Astrocyte of the cerebellum (primary cell): ENCODE measurements around the gene PRKG1.

Experiments
- DNase-seq: peaks from one replicate; pipeline ENCODE4 v3.0.0-alpha.2; 2011; ENCODE audit warnings: low read depth
- H3K4me3 ChIP-seq: 2 replicates; pipeline ENCODE4 v1.5.1; 2011; ENCODE audit warnings: mild to moderate bottlenecking, low read depth, low read length, moderate library complexity
- in situ Hi-C: cut with HindIII; loops from 2 replicates; pipeline ENCODE4 v1.10.0; 2017; ENCODE audit warnings: low sequenced_read_pairs
- TF ChIP-seq, protein P1 (sequence below): IDR thresholded peaks from 2 replicates; pipeline ENCODE4 v1.5.1; 2012; ENCODE audit warnings: low read length, low read depth, moderate library complexity, mild to moderate bottlenecking; ENCODE audit errors: missing control alignments

PRKG1 gene

DNA sequence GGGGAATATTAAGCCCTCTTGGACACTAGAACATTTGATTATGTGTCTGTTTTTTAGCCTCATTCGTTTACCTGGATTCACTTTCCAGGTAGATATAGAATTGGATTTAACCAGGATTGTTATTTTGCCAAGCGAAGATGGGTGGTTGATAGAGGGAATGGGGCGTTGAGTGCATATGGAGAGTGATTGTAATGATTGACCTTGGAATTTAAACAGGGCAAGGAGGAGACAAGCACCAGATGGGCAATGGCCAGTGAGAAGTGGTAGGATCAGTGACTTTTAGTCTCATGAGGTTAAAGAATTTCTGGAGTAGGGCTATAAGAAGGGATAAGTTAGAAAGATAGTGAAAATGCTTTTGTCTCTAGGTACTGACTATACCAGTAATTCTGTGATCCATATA lies 836.3 kb downstream of the PRKG1 start:
- in situ Hi-C loops = no loop called here
- DNase-seq = no peak
- TF ChIP-seq, protein P1, sequence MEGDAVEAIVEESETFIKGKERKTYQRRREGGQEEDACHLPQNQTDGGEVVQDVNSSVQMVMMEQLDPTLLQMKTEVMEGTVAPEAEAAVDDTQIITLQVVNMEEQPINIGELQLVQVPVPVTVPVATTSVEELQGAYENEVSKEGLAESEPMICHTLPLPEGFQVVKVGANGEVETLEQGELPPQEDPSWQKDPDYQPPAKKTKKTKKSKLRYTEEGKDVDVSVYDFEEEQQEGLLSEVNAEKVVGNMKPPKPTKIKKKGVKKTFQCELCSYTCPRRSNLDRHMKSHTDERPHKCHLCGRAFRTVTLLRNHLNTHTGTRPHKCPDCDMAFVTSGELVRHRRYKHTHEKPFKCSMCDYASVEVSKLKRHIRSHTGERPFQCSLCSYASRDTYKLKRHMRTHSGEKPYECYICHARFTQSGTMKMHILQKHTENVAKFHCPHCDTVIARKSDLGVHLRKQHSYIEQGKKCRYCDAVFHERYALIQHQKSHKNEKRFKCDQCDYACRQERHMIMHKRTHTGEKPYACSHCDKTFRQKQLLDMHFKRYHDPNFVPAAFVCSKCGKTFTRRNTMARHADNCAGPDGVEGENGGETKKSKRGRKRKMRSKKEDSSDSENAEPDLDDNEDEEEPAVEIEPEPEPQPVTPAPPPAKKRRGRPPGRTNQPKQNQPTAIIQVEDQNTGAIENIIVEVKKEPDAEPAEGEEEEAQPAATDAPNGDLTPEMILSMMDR = no peak

DNA sequence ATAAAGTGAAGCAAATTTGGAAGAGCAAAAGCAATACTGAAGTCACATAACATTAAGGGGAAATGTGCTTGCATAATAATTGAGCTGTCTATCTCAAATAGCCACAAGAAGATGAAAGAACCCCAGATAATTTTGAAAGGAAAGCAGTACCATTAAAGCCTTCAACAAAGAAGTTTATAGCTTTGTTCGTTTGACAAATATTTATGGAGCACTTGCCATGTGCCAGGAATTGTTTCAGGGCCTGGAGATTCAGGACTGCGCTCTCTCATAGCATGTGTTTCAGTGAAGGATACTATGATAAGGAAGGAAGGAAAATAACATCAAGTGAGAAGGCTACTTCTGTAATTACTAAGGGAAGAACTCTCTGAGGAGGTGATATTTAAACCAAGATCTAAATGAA lies 837.4 kb downstream of the PRKG1 start:
- DNase-seq = no peak
- in situ Hi-C loops = no loop called here
- H3K4me3 ChIP-seq = no peak overlapping the region
- TF ChIP-seq, protein P1 = no peak

More for the DNA sequence above, 836.3 kb downstream of the PRKG1 start:
- no peak overlapping the region for H3K4me3 ChIP-seq

DNA sequence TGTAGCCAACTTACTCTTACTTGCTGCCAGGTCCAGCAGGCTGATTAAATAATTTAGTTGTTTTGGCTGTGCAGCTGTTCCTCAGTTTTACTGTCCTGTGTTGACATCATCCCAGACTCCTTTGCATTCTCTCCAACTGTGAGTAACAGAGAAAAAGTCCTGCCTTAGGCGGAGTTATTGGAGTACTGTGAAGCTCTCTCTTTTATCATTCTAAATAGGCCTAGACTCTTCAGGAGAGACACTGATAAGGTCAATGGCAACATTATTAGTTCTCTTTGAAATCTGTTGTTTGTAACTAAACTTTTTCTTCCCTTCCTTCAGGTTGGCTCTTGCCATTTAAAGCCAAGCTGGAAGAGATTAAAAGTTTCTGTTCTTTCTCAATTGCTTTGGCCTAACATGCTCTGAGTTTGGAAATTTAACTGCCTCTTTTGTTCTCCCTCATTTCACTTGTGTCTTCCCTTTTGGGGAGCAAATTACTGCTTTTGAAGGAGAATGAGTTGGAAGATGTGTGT lies 840.8 kb downstream of the PRKG1 start:
- TF ChIP-seq, protein P1 = no peak
- no peak overlapping the region for H3K4me3 ChIP-seq
- no peak for DNase-seq
- in situ Hi-C loops = no loop called here

DNA sequence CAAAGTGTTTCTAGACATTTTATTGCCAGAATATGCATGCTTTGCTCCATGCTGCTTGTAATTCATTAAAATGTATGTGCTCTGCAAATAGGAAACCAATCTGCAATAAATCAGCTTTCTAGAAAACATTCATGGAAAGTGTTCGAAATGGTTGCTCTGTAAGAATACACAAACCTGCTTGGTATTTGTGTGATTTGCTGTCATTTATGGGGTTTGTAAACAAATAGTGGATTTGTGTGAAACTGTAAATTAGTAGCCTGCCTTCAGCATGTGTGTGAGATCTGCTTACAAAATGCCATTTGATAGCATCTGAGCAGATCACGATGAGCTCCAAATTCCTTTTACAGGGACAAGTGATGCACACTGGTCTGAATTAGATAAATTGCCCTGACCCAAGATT lies 844.2 kb downstream of the PRKG1 start:
- TF ChIP-seq, protein P1 = no peak
- in situ Hi-C loops = no loop called here
- H3K4me3 ChIP-seq = no peak overlapping the region
- DNase-seq = no peak

DNA sequence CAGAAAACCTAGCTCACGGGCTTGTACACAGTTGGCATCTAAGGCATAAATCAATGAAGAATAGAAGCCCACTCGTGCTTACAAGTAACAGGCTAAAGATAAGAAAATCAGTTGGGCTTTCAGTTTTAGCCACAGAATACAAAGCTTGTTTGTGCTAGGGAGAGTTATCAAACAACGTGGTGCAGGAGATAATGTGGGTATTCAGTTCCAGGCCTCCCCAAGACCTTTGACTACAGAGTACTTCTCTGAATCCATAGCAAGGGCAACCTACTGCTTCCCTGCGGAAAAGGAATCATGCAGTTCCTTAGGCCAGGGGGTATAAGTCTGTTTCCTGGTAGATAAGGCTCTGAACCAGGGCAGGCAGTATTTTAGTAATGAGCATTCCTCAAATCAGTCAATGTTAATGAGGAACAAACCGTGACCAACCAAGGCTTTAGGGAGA lies 844.6 kb downstream of the PRKG1 start:
- no peak for DNase-seq
- in situ Hi-C loops = no loop called here
- TF ChIP-seq, protein P1 = no peak
- no peak overlapping the region for H3K4me3 ChIP-seq

DNA sequence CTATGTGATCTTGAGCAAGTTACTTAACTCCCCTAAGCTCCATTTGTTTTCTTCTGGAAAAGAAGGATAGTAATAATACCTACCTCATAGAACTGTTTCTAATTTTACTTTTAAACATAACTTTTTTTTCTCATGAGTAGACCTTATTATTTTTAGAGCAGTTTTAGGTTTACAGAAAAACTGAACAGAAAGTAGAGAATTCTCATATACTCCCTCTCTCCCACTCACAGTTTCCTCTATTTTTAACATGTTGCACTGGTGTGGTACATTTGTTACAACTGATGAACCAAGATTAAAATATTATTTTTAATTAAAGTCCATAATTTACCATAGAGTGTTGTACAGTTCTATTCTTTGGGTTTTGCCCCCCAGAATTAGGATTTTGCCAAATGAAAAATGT lies 846.4 kb downstream of the PRKG1 start:
- TF ChIP-seq, protein P1 = no peak
- H3K4me3 ChIP-seq = no peak overlapping the region
- in situ Hi-C loops = no loop called here
- no peak for DNase-seq

DNA sequence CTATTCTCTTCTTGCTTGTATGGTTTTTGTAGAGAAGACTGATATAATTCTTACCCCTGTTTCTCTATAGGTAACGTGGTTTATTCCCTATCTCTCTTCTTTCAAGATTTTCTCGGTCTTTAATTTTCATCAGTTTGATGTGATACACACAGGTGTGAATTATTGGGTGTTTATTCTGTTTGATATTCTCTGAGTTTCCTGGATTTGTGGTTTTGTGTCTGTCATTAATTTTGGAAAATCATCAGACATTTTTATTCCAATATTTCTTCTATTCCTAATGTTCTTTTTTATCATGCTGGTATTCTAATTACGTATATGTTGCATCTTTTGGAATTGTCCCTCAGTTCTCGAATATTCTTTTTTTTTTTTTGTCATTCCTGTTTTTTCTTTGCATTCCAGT lies 850.1 kb downstream of the PRKG1 start:
- no peak overlapping the region for H3K4me3 ChIP-seq
- in situ Hi-C loops = no loop called here

More for the DNA sequence above, 850.1 kb downstream of the PRKG1 start:
- DNase-seq = no peak
- TF ChIP-seq, protein P1 = no peak
